GM21723 (cell line): ENCODE results near the gene PPRC1.

ENCODE experiments used
- ATAC-seq: cut with Tn5 transposase; IDR thresholded peaks from one replicate; pipeline ENCODE4 v1.9.1; 2021; ENCODE audit warnings: mild to moderate bottlenecking, moderate library complexity; ENCODE audit not compliant: unreplicated experiment

PPRC1 gene

GRCh38 chr10:102116656-102117055 lies 16.2 kb upstream of the PPRC1 start:
- no peak for ATAC-seq

- no peak for ATAC-seq
Measured at GRCh38 chr10:102117391-102118159, 15.3 kb upstream of the PPRC1 start.

DNA sequence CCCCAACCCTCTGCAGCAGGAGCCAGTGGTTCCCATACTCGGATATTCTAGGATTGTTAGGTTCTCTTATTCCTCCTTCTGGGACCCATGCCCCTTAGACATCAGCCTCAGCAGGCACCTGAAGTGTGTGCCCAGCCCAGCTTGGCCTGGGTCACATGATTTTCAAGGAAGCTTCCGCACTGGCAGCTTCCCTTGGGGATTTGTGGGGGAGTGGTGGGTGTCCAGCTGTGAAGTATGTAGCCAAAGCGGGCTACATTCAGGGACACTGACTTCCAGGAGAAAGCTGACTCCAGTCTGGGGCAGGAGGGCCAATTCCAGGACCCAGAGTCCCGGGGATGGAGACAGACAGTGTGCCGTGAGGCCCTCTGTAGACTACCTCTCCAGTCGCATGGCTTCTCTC lies 14.0 kb upstream of the PPRC1 start:
- ATAC-seq = no peak

GRCh38 chr10:102119417-102120141 lies 13.3 kb upstream of the PPRC1 start:
- ATAC-seq = no peak

DNA sequence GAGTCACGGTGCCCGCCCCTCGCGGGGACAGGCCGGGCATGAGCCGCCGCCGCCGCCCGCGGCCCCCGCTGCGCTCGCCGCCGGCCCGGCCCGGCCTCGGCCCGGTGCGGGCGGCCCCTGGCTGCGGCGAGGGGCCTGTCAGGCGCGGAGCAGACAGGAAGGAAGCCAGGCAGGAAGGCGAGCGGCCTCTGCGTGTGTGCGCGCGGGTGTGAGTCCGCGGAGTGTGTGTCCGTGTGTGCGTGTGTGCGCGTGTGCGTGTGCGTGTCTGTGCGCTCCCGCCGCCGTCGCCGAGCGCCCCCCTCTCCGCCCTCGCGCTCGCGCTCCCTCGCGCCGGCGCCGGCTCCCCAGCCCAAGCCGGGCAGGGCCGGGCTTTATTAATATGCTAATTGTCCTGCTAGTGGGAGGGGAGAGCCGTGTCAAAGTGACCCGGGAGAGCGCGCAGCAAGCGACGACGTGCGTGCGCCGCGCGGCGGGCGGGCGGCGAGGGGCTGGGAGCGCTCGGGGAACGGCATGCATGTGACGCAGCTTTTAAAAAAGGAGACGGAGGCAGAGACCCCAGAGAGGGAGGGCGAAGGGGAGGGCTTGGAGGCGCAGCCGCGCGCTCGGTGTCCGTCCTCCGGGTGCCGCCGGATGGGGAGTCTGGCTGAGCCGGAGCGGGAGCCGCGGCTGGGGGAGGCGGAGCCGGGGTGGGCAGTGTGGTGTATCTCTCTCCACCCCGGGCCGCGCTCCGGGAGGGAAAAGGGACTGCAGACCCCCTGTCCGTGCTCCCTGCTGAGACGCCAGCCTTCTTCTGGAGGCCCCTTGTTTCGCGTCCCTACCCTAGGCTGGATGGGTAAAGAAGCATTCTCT lies 12.5 kb upstream of the PPRC1 start, which contains the start of gene LDB1:
TSS of gene LDB1 (minus strand) at position 227 of the 849 bp plus-strand sequence. CDS start 258 bp downstream, outside the sequence.
- peak; percentile 67 for ATAC-seq

- no peak for ATAC-seq
Measured at GRCh38 chr10:102120991-102121738, 11.7 kb upstream of the PPRC1 start.

DNA sequence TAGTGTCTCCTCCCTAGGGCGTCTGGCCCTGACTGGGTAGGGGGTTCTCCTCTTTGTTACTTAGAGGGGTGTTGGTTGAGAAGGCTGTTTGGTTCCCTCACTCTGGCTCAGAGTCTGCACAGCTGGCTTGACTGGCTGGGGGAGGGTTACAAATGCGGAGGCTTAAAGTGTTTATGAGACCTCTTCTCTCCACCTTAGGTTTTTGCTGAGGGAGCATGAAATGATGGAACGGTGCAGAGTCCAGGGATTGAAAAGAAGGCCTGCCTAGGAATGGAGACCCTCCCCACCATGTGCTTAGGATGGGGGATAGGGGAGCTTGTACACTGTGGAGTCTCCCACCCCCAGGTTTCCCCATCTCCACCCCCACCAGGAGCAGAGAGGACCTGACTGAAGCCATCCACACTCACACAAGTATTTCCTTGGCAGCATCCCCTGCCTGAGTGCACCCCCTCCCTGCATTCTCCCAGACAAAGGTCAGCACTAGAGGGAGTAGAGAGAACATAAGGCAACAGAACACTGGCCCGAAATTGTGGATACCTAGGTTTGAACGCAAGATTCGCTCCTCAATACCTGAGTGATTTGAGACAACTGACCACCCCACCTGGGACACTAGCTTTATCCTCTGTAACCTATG lies 11.0 kb upstream of the PPRC1 start:
- ATAC-seq = no peak

GRCh38 chr10:102122450-102122849 lies 10.4 kb upstream of the PPRC1 start:
- ATAC-seq = no peak

DNA sequence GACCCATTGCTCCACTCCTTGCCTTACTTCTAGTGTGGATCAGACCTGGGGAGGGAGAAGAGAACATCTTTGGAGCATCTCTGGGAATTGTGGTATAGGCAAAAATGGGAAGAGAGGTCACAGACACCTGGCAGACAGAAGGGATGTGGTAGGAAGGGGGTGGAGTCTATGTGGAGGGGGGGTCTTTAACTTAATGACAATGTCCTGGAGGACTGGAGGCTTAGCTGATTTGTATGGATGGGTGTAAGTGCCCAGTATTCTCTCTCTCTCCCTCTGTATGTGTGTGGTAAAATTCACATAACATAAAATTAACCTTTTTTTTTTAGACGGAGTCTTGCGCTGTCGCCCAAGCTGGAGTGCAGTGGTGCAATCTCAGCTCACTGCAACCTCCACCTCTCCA lies 9.6 kb upstream of the PPRC1 start:
- ATAC-seq = no peak

GRCh38 chr10:102131286-102132170 lies 1.3 kb upstream of the PPRC1 start:
- ATAC-seq = no peak

DNA sequence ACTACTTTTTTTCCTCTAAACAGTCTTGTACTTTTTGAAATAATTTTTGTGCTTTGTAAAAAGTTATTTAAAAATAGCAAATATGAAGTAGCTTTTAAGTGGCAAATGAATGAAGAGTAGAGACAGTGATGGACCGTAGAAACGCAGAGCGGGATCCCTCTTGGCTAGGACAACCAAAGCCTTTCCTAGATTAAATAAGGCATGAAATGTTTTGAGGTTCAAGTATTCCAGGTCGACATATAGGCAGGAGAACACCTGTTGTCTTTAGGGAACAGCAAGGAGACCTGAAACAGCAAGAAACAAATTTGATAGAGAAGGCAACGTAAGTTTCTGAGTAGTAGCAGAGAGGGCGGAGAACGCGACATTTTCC lies 662 bp upstream of the PPRC1 start:
- ATAC-seq = no peak

GRCh38 chr10:102133373-102134195 lies 744 bp downstream of the PPRC1 start:
- peak; percentile 25 for ATAC-seq

DNA sequence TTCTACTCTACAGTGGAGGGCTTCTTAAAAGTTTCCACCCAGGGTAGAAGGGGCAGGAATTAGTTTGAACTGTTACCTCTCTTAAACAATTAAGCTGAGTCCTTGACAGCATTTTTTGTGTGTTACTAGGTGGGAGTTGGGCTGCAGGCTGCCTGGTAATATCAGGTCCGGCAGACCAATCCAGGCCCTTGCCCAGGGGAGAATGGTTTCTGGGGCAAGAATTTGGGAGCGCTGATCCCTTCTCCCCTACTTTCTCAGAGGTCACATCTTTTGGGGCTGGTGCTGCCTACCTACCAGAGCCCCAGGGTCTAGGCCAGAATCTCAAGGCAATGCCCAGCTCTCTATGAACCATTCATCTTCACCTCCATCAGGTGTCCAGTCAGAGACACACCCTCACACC lies 1.6 kb downstream of the PPRC1 start:
- no peak for ATAC-seq

DNA sequence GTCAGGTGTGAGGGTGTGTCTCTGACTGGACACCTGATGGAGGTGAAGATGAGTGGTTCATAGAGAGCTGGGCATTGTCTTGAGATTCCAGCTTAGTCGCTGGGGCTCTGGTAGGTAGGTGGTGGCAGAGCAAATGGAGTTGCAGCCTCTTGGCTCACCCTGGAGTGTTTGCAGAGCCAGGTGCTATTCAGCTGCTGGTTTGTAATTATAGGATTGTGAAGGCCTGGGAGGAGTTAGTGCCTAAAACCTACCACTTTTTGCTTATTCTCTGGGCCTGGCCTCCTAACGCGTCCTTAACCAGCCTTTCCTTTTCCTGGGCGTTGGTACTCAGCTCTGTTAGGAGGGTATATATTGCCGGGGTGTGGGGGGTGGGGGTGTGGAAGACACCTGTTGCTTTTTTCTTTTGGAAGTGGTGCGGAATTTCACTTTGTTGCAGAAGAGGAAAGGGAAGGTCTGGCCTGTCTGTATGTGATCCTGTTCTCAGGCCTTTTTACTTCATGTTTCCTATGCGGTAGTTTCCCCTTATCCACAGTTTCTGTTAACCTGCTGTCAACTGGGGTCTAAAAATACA lies 3.2 kb downstream of the PPRC1 start:
- no peak for ATAC-seq

GRCh38 chr10:102139281-102140110 lies 6.7 kb downstream of the PPRC1 start:
- ATAC-seq = no peak

GRCh38 chr10:102140218-102140617 lies 7.4 kb downstream of the PPRC1 start:
- no peak for ATAC-seq

- ATAC-seq = no peak
Measured at GRCh38 chr10:102140913-102141540, 8.2 kb downstream of the PPRC1 start.
